WTC11 (cell line): ENCODE data around the gene TPD52L2.

ENCODE experiments used
- CREM ChIP-seq: sonication (generic); formaldehyde crosslinking; IDR thresholded peaks from 2 replicates; pipeline ENCODE4 v1.8.1; 2022; ENCODE audit warnings: mild to moderate bottlenecking, missing genetic modification reagents, moderate library complexity
- ZBTB21 ChIP-seq: sonication (generic); formaldehyde crosslinking; IDR thresholded peaks from 2 replicates; pipeline ENCODE4 v1.8.1; 2023; ENCODE audit warnings: mild to moderate bottlenecking, missing genetic modification reagents, borderline replicate concordance
- ZNF138 ChIP-seq: sonication (generic); formaldehyde crosslinking; conservative IDR thresholded peaks from 2 replicates; pipeline ENCODE4 v1.8.1; 2022; ENCODE audit warnings: mild to moderate bottlenecking, moderate library complexity, missing genetic modification reagents
- ZNF317 ChIP-seq: sonication (generic); formaldehyde crosslinking; IDR thresholded peaks from 2 replicates; pipeline ENCODE4 v1.8.1; 2023; ENCODE audit warnings: low read depth, mild to moderate bottlenecking, moderate library complexity, missing genetic modification reagents, borderline replicate concordance
- TF ChIP-seq, protein P1 (sequence below): sonication (generic); formaldehyde crosslinking; IDR thresholded peaks from 2 replicates; pipeline ENCODE4 v1.8.1; 2023; ENCODE audit warnings: mild to moderate bottlenecking, missing genetic modification reagents, moderate library complexity
- TF ChIP-seq, protein P2 (sequence below): fragments of 200-600 bp; IDR thresholded peaks from 2 replicates; pipeline ENCODE4 v1.8.0; 2022; ENCODE audit warnings: antibody characterized with exemption

DNA sequence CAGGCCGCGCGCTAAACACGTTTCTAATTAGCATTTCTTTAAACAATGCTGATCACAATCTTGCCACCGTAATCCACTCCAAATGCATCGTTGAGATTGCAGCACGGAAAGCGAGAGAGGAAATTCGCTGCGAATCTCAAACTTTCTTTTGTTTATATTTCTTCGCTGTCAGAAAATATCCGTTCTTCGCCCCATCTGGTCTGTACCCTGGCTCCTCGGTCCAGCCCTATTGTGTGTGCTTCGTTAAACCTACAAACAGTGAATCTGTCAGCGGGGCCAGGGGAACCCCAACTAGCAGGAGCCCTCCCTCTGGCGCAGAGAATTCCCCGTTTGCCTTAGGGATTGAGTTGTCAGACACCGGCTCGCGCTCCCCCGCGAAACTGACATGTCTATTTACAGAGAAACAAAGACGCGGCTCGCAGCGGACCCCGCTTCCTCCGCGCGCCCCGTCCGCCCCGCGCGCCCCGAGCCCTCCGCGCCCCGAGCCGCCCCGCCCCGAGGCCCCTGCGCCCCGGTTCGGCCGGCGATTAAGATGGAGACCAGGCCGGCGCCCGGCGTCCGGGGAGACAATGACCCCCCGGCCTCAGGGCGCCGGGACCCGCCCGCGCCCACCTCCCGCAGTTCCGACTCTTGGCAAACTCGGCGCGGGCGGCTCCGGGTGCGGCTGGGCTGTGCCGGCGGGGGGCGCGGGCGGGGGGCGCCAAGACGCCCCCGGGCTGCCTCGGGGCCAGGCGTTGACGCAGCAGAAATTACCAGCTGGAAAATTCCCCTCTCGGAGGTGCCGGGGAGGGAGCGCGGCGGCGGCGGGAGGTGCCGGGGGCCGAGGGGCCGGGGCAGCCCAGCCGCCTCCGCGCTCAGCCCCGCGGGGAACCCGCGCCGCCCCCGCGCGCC lies 34.9 kb upstream of the TPD52L2 start:
- TF ChIP-seq ZBTB21 (CRISPR knock-in tag) (no peak), ZNF138 (CRISPR knock-in tag) (no peak), ZNF317 (no peak), CREM (CRISPR knock-in tag) (no peak)
- TF ChIP-seq, protein P1, sequence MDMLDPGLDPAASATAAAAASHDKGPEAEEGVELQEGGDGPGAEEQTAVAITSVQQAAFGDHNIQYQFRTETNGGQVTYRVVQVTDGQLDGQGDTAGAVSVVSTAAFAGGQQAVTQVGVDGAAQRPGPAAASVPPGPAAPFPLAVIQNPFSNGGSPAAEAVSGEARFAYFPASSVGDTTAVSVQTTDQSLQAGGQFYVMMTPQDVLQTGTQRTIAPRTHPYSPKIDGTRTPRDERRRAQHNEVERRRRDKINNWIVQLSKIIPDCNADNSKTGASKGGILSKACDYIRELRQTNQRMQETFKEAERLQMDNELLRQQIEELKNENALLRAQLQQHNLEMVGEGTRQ (CRISPR knock-in tag) = no peak
- TF ChIP-seq, protein P2, sequence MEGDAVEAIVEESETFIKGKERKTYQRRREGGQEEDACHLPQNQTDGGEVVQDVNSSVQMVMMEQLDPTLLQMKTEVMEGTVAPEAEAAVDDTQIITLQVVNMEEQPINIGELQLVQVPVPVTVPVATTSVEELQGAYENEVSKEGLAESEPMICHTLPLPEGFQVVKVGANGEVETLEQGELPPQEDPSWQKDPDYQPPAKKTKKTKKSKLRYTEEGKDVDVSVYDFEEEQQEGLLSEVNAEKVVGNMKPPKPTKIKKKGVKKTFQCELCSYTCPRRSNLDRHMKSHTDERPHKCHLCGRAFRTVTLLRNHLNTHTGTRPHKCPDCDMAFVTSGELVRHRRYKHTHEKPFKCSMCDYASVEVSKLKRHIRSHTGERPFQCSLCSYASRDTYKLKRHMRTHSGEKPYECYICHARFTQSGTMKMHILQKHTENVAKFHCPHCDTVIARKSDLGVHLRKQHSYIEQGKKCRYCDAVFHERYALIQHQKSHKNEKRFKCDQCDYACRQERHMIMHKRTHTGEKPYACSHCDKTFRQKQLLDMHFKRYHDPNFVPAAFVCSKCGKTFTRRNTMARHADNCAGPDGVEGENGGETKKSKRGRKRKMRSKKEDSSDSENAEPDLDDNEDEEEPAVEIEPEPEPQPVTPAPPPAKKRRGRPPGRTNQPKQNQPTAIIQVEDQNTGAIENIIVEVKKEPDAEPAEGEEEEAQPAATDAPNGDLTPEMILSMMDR = no peak
